GM18499 (cell line): ENCODE data around the gene MVK.
"Not testable (repeated sequence)": the region's sequence is repeated elsewhere in the genome, so short reads cannot be mapped to it uniquely, and the experiment has no call there.

Source experiments
- ATAC-seq: cut with Tn5 transposase; IDR thresholded peaks from one replicate; pipeline ENCODE4 v1.9.1; 2021; ENCODE audit warnings: moderate number of reproducible peaks; ENCODE audit not compliant: insufficient read depth, unreplicated experiment

Gene MVK

DNA sequence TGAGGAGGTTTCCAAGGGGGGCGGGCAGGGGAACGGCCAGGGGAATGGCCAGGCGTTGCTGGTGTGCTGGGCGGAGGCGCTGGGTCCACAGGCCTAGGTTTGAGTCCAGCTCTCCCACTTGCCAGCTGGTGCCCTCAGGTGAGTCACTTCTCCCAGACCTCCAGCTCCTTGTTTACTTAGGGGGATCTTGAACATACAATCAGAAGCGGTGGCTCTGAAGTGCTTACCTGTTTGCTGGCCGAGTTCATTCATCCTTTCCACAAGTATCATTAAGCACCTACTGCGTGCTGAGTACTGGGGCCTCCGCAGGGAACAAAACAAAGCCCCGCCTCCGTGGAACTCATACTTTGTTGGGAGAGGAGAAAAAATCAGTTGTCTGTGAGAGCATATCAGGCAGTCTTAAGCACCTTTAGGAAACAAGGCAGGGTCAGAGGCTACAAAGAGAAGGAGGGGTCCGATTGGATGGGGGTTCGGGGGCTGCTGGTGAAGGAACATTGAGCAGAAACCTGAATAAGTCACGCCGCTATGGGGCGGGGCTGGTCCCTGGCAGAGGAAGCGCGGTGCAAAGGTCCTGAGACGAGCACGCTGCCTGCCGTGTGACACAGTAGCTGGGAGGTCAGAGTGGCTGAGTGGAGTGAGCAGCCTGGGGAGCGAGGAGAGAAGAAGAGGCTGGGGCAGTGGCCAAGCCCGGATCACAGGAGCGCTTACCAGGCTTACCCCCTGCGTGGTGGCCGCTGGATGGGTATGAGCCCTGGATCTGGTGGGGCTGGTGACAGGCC is 15.1 kb downstream of the MVK start:
- no peak for ATAC-seq

DNA sequence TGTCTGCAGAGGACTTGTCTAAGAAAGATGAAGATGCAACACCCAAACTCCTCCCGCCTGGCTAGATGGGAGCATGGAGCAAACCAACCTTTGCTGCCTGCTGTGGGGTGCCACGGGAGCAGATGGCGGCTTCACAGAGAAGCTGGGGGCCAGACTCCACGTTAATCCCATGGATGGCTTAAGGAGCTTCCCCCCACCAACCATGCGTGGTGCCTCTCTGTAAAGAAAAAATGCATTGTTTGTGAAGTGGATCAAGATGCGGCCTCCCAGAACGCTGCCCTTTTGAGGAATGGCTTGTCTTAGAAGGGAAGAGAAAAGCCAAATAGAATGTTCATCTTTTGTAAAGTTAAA is 15.6 kb downstream of the MVK start:
- ATAC-seq = no peak

DNA sequence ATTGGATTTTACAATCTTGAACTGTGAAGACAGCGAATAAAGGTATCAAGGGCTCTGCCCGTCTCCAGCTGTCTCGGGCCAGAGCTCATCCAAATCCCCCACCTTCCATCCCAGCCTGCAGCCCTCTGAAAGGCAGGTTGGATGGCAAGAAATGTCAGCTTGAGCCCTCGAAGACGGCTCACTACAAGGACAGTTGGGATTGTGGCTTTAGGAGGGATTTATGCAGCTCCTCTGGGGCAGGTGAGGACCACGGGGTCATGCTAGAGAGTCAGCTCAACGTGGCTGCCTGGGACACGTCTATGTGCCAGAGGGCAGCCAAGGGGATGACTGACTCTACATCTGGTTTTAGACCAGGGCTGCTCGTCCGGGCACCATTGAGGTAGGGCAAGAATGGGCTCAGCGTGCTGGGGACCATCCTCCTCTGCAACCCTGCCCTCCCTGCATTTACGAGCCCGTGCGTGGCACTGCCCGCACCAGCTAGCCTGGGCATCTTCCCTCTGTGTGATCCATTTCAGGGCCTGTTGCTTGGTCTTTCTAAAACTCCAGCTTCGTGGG is 16.2 kb downstream of the MVK start:
- ATAC-seq = no peak

DNA sequence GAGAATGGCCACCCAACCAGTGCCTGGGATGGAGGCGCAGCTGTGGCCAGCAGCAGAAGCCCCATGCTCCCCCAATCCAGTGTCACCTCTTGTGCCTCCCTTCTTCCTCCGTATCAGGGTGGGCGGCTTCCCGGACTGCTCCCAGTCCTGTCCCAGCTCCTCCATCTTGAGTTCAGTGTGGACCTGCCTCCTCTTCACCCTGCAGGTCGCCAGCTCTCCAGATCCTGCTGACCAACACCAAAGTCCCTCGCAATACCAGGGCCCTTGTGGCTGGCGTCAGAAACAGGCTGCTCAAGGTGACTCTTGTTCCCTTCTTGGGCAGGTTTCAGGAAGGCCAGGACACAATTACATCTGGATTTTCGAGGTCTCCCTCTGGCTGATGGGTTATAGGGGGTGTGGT is 17.0 kb downstream of the MVK start:
- ATAC-seq = no peak

DNA sequence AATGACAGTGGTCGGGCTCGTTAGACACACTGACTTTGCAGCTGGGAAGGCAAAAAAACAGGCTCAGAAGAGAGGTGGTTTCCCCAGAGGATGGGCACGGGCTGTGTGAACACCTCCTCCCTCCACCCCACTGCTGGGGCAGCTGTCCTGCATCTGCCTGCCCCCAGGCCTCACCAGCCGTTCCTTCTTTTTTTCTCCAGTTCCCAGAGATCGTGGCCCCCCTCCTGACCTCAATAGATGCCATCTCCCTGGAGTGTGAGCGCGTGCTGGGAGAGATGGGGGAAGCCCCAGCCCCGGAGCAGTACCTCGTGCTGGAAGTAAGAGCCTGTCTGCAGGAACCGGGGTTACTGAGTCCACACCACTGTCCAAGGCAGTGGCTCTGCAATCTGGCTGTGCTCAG is 17.4 kb downstream of the MVK start:
- ATAC-seq = no peak

DNA sequence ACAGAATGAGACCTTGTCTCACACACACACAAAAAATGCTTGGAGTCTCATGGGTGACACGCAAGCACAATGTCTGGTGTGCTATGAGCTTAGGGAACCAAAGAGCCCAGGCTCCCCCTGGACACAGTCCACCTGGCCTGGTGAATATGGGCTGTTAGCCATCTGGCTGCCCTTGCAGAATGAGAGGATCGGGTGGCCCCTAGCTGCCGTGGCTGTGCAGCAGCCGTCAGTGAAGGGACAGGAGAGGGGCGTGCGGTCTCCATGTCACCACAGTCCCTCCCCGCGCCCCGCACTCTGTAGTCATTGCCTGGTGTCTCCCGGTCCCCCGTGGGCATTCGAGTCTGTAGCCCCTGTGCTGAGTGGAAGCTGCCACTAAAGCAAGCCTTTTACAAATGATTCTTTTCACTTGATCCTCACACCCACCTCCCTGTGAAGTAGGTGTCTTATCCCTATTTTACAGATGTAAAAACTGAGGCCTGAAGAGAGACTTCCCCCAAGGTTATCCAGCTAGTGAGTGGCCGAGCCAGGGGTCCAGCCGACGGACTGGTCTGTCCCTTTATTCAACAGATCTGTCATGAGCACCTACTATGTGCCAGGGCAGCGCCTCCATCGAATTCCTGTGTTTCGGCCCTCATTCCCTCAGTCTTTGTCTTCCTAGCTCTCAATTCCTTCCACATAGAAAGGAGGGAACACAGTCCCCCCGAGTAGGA is 18.8 kb downstream of the MVK start:
- no peak for ATAC-seq

DNA sequence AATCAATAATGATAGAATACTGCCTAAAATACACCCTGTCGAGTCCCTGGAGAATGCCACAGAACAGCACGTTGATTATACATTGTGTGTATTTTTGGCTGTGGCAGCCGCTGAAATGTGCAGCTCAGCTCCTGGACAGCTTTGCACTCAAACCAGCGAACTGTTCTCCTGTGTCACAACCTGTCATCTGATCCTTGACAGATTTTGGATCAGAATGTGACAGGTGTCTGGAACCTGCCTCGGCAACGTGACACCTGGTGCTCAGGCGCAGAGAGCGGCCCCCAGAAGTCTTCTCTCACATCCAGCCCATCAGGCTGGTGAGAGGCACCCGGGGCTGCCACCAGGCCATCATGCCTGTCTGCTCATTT is 19.3 kb downstream of the MVK start:
- no peak for ATAC-seq

DNA sequence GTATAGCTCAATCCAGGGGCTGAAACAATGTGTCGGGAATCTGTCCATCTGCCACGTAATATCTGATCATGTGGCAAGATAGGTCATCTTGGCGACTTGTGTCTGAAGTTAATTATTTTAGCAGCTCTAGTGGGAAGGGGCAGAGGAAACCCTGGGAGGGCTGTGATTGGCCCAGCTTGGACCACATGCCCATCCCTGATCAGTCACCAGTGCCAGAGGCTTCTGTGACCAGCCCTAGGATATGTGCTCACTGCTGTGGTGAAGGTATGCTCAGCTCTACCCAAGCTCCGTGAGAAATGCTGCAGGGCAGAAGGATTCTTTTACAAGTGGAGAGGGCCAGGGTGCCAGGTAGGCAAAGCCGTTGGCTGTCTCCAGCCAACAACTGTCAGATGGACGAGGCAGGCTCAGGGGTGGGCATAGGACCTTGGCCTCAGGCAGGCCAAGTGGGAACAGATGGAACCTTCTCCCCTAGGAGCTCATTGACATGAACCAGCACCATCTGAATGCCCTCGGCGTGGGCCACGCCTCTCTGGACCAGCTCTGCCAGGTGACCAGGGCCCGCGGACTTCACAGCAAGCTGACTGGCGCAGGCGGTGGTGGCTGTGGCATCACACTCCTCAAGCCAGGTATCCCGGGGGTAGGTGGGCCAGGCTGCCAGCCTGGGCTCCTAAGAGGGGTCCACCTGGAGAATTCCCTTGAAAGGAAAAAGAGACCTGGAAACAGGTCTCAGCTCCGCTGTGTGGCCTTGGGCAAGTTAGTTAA is 21.1 kb downstream of the MVK start:
- ATAC-seq = no peak

DNA sequence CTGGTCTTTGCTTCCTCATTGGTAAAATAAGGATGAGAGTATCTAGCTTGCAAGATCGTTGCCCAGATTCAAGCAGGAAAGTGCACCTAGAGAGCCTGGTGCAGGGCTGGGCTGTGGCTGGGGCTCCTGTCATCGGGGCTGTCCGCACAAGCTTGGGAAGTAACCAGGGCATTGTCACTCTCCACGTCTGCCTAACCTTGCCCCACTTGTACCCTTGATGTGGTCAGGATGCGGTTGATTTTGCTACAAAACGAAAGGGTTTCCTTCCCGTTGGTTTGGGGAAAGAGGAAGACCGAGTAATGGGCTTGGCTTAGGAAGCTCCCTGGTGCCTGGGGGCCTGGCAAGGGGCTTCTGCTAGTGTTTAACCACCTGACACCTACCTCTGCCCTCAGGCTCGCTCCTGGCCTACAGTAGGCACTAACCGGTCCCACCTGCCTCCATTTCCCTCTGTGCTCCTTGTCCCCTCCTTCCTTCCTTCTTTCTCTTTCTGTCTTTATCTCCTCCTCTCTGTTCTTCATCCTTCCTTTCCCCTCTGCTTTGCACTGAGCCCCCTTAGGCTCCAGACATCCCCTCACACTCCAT is 21.8 kb downstream of the MVK start:
- ATAC-seq = no peak

DNA sequence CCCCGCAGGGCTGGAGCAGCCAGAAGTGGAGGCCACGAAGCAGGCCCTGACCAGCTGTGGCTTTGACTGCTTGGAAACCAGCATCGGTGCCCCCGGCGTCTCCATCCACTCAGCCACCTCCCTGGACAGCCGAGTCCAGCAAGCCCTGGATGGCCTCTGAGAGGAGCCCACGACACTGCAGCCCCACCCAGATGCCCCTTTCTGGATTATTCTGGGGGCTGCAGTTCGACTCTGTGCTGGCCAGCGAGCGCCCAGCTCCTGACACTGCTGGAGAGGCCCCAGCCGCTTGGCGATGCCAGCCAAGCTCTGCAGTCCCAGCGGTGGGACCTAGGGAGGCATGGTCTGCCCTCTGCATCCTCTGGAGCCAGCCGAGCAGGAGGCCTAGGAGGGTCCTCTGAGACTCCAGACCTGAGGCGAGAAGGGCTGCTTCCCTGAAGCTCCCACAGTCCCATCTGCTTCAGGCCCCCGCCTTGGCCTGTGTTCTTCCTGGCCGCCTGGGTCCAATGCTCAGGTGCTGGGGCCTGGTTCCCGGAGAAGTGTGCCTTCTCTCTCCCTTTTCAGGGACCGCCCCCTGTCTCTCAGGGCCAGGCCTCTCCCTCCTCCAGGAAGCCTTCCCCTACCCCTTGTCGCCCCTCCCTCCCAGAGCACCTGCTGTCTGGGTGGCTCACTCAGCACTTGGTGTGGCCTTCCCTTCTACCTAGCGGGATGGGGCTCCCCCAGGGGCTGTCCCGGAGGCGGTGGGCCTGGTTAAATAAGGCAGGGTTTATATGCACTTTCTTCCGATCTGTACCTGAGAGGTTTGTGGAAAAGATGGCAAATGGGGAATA is 23.0 kb downstream of the MVK start:
- no peak for ATAC-seq

DNA sequence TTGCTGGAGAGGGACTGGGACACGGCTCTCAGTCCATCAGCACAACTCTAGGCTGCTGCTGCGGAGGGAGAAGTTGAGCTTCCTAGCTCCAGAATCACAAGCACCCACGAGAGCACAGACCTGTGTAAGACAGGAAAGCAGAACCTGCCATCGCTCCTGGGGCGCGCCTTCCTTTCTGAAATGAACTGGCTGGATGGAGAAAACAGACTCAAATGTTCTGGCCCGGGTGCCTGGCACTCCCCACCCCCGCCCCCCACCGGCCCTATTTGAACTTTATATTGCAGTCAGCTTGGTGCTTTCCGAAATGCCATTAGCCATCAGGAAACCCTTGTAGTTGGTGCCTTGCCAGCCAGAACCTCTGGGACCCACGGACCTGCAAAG is 23.8 kb downstream of the MVK start:
- ATAC-seq = no peak

DNA sequence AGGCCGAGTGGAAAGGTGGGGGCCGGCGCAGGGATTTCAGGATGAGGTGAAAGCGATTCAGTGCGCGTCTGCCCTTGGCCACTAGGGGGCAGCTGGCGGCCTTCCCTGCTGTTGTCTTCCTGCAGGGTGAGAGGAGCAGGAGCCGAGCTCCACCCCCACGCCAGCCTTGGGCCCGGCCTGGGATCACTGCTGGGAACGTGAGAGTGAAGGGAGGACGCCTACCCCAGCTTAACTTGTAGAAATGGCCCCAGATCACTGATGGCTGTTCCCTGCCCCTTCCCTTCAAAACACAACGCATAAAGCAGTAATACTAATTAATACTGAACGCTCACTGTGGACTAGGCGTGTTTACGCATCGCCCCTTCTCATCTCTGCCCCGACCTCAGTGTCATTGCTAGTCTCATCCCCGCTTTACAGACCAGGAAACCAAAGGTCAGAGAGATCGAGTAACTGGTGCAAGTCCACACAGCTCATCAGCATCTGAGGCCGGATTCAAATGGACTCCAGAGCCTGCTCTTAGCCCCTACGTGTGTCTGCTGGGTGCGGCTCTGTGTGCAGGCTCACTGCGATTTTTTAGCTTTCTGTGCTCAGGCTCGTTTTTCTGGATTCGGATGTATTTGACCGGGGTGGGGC is 24.3 kb downstream of the MVK start:
- ATAC-seq = no peak

DNA sequence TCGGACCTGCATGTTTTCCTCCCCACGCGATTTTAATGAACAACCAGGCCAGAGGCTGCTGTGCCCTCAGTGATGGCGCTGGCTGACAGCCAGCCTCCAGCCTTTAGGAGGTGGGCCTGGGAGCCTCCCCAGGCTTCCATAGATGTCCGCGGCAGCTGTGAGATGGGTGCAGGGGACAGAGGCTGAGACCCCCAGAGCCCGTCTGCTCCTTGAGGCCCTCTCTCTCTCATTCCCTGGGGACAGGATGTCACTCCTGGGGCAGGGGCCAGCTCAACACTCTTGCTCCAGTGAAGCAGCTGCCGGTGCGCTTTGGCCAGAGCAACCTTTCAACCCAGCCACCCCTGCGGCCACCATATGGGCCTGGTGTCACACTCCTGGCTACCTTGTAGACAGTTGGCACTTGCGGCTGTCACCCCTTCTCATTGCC is 24.8 kb downstream of the MVK start:
- ATAC-seq = no peak

DNA sequence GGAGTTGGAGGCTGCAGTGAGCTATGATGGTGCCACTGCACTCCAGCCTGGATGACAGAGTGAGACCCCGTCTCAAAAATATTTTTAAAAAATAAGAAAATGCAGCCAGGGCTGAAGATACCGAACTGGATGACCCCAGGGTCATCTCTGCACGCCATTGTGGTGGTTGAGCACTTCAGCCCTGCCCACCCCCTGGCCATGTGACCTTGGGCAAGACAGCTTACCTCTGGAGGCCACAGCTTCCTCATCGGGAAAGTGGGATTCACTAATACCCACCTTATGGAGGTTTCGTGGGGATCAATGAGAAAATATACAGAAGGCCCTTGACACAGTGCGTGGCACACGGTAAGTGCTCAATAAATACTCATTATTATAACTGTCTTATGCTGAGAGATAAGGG is 25.5 kb downstream of the MVK start:
- ATAC-seq = no peak

DNA sequence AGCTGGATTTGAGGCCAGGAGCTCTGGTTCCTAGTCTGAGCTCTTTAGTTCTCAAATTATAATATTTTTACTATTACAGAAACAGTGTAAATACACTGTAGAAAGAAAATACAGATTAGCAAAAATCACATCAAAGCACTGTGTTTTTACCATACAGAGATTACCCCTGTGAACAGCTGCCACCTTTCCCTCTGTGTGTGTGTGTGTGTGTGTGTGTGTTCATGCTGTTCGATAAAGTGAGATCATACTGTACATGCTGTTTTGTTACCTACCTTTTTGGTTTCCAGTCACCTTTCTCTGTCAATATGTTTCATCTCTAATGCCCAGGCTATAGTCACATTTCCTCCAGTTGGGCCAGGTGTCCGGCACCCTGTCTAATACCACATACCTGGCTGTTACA is 26.9 kb downstream of the MVK start:
- ATAC-seq = no peak

DNA sequence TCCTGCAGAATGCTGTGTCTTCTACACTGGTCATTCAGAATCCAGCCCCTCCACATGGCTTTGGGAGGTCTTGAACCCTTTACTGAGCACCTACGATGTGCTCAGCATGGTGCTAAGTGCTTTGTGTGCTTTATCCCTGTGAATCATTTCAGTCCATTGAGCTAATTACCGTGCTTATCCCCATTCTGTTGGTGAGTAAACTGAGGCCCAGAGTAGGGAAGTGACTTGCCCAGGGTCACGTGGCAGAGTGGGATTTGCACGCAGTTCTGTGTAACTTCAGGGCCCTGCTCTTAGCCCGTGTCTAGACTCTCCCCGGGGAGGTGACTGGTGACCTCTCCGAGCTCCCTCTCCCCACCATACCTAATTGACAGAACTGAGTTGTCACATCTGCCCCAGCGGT is 27.4 kb downstream of the MVK start:
- no peak for ATAC-seq

DNA sequence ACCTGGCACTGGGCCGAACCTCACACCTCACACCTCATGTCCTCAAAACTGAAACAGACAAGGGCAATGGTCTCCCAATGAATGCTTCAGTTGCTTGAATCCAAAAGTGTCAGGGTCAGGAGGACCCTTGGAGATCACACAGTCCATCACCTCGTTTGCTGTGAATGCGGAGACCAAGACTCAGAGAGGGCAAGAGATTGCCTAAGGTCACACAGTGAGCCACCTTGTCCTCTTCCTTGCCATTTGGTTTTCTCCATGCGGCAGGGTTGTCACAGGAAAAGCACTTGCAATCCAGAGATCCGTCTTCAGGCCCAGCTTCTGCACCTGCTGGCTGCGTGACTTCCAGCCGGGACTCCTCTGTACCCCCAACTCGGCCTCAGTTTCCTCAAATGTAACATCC is 28.0 kb downstream of the MVK start:
- no peak for ATAC-seq

DNA sequence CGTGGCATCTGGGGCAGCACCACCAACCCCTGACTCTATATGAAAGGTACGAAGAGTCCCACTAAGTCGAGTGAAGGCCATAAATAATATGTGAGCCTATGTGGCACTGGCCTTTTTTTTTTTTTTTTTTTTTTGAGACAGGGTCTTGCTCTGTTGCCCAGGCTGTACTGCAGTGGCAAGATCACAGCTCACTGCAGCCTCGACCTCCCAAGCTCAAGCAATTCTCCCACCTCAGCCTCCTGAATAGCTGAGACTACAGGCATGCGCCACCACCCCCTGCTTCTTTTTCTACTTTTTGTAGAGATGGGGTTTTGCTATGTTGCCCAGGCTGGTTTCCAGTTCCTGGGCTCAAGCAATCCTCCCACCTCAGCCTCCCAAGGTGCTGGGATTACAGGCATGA is 28.5 kb downstream of the MVK start:
- ATAC-seq = not testable (repeated sequence)

DNA sequence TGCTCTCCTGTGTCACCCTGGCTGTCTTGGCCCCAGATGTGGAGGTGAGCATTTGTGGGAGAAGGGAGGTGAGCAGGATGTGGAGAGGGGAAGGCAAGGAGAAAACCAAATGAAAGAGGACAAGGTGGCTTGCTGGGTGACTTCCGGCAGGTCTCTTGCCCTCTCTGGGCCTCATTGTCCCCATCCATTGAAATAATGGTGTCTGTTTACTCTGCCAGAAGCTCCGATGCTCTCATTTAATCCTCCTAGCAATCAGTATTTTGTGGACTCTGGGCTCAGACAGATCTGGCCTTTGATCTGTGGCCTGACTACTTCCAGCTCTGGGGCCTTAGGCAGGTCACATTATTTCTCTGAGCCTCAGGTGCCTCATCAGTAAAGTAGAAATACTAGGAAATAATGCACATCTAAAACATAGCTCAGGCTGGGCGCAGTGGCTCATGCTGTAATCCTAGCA is 30.6 kb downstream of the MVK start:
- no peak for ATAC-seq
